ENCODE measurements around the gene PLRG1.
"Not testable (repeated sequence)": the region's sequence is repeated elsewhere in the genome, so short reads cannot be mapped to it uniquely, and the experiment has no call there.

PLRG1 gene

DNA sequence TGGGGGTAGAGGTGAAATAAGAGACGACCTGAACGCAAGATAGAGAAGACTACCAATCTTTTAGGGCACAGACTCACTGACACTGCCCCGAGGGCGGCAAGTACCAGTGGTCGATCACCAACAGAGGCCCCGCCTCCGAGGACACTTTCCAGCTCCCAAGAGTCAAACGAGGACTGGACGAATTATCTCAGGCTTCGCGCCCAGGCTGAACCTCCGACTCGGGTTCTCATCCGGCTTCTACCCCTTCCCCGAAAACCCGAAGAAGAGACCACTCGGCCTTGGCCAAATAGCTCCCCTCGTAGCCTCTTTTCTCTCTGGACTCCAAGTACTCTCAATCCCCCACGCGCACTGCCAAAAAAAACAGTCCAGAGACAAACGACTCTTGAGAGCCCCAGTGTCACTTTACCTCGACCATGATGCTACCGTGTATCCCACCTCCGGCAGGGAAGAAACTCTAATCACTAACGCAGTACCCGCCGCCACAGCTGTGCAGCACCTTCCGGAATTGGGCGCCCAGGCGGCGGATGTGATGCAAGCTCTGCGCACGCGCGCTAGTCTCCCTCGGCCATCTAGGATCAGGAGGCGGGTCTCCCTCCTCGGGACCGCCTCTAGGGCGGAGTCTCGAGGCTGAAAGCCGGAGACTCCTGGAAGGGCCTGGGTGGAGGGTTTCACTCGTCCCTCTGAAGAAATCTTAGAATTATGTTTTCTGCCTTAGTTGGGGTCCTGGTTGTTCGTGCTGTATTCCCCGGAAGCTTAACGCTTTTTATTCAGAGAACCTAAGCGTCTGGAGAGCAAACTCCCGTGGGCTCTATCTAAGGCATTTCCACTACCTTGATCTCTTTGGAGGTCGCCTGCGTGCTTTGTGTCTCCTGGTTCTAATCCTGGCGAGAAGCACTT lies at the start of gene PLRG1:
Gene PLRG1, minus strand, starts transcription at position 507 of the 897 bp plus-strand sequence. Its CDS starts 92 bp downstream, at position 415.
- peak; percentile 94 for DNase-seq

DNA sequence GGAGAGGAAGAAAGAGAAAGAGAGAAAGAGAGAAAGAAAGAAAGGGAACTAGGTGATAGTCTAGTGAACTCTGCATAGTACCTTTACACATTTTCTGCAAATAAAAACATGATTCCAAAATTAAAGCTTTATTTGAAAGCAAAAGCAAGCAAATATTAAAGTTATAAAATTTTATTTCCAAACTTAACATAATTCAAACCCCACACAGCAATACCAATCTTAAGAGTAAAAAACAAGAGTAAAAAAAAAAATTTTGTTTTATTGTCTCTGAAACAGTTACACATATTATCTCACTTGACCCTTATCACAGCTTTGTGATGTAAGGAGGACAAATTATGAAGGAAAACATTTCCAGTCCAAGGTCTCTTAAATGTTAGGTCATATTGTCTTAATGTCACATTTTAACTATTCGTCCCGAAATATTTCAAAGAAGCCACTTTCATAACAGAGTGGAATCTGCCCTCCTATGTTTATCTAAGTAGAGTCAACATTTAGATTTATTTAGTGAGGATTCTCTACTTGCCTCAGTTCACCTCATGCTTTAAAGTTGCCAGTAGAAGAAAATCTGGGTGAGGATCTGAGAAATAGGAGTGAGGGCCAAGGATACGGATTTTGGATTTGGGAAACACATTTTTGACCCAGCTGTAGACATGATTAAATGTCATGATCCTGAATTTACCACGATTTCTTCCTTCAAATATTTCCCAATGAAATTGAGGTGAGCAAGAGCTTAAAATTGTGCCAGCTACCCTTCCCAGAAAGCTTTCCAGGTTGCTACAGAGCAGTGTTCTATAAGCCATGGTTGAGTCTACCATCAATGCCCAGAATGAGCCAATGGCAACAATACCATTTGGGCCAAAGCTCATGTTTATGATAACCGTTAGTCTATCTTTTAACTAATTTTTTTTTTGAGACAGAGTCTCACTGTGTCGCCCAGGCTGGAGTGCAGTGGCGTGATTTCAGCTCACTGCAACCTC lies 47.9 kb upstream of the PLRG1 start:
- no peak for DNase-seq

GRCh38 chr4:154597281-154597680 lies 47.1 kb upstream of the PLRG1 start:
- DNase-seq = not testable (repeated sequence)

GRCh38 chr4:154595807-154596206 lies 45.6 kb upstream of the PLRG1 start:
- no peak for DNase-seq

GRCh38 chr4:154594343-154594742 lies 44.1 kb upstream of the PLRG1 start:
- not testable (repeated sequence) for DNase-seq

GRCh38 chr4:154593868-154594267 lies 43.7 kb upstream of the PLRG1 start:
- no peak for DNase-seq

DNA sequence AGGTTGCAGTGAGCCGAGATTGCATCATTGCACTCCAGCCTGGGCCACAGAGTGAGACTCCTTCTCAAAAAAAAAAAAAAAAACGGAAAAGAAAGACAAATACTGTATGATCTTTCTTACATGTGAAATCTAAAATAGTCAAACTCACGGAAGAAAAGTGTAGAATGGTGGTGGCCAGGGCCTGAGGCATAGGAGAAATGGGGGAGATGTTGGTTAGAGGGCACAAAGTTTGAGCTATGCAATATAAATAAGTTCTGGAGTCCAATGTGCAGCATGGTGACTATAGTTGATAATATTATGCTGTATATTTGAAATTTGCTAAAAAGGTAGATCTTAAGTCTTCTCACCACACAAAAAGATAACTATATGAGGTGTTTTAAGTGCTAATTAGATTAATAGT lies 41.7 kb upstream of the PLRG1 start:
- DNase-seq = no peak

- no peak for DNase-seq
Measured at GRCh38 chr4:154590329-154591006, 40.3 kb upstream of the PLRG1 start, which contains the start of gene FGA. Gene FGA, minus strand, starts transcription at chr4:154590742. Its CDS starts 55 bp downstream, at chr4:154590687.

DNA sequence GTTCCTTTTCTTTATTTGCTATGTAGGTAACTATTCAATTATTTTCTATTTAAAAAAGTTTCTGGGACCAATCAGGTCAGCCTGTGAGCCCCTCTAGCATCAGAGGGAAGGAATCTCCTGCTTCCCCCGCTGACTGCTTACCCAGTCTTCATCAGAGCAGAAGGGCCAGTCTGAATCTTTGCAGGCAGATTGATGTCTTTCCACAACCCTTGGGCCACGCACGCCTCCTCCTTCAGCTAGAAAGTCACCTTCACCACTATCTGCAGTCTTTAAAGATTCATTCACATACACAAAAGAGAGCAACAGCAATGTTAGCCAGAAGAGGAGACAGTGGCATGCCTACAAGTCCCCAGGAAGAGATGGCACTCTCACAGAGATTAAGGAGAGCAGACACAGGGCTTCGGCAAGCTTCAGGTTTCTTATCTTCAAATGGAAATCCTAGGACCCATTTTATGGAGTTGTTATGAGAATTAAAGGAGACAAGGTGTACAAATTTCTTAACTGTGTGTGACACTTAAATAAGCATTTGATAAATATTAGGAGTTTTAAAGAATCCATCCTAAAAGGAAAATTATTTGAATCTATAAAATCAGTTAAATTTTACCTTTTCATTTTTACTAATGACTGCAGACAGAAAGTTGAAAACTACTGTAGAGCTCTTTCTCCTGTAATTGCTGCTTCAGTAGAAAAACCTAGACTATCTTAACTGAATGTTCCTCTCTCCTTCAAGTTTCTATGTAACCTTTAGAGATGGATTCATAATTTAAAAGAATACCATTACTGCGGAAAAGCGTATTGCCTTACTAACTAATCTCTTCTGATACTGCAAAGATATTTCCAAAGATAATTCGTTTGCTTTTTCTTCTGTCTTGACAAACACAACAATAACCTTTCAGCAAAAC lies 39.3 kb upstream of the PLRG1 start:
- DNase-seq = no peak

DNA sequence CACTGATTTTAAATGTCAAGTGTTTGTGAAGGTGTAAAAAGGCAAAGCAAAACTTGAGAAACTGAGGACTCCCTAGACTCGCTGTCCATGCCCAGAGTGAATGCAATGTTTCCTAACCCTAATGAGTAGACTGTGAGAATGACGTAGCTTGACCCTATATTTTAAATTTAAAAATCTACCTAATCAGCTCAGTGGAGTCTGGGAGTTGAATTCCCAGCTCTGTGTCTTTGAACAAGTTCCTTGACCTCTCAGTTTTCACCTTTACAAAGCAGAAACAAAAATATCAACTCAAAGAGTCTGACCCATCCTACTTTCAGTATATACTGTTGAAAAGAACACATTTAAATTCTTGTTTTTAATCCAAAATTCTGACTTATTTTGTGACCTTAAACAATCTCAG lies 38.0 kb upstream of the PLRG1 start:
- DNase-seq = no peak

- DNase-seq = no peak
Measured at GRCh38 chr4:154586296-154587033, 36.3 kb upstream of the PLRG1 start.

DNA sequence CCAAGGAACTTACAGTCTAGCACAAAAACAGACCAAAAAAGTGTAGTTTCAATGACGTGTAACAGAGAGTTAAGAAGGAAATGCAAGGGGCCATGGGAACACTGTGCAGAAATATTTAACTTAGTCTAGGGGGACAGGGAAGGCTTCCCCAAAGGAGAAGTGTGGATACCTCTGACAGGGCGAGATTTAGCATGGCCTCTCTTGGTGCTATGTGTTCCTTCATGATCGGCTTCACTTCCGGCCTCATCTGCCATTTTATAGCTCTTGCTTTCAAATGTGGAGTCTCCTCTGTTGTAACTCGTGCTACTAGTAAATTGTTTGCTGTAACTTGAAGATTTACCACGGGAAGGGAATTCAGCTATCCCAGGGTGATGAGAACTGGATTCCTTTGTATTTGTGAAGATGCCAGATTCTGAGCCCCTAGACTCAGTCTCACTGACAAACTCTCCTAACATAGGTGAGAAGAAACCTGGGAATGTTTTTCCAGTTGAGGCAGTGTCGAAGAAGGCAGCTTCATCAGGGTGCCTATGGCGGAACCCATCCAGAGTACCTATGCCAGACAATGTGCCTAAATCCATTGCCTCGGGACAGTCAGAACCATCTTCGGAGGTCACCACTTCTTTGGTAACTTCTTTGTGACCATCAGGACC lies 35.3 kb upstream of the PLRG1 start:
- DNase-seq = no peak

GRCh38 chr4:154584259-154584658 lies 34.1 kb upstream of the PLRG1 start:
- no peak for DNase-seq

- DNase-seq = no peak
Measured at GRCh38 chr4:154583677-154584076, 33.5 kb upstream of the PLRG1 start.

- no peak for DNase-seq
Measured at GRCh38 chr4:154583230-154583629, 33.0 kb upstream of the PLRG1 start.

GRCh38 chr4:154582723-154583122 lies 32.5 kb upstream of the PLRG1 start:
- DNase-seq = no peak

- no peak for DNase-seq
Measured at GRCh38 chr4:154579927-154580326, 29.7 kb upstream of the PLRG1 start.

DNA sequence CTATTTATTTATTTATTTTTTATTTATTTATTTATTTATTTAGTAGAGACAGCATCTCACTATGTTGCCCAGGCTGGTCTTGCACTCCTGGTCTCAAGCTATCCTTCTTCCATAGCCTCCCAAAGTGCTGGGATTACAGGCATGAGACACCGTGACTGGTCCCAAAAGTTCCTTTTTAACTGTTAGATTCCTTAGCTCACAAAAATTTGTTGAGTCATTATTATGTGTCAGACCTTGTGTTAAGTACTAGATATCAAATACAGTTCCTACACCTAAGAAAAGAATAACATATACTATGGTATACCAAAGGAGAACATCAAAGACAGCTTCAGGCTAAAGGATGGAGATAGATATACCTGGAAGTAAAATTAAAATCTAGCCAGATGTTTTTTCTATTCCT lies 28.7 kb upstream of the PLRG1 start:
- no peak for DNase-seq

DNA sequence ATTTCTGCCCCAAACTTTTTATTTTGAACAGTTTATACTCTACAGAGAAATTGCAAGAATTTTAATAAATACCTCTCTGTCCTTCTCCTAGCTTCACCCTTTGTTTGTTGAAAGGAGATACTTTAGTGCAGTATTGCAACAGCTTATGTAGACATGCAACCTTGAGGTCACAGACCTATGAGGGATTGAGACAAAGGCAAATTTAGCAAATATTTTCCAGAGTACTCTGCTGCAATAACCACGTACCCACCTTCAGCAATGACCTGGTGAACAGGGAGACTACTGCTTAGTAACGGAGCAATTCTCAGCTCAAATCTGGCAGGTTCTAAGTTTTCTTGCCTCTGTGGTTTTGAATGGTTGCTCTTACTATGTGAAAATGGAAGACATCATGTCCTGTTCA lies 27.1 kb upstream of the PLRG1 start:
- DNase-seq = no peak

- no peak for DNase-seq
Measured at GRCh38 chr4:154574311-154574710, 24.1 kb upstream of the PLRG1 start.

Data from COR-L47 (cell line).